SK-N-DZ (cell line): ENCODE data around the gene JAGN1. TPM values are rescaled to one million over a fixed set of nuclear protein-coding genes. Genes with fewer than 3 reads are reported as not detected.
"Not testable (repeated sequence)": the region's sequence is repeated elsewhere in the genome, so short reads cannot be mapped to it uniquely, and the experiment has no call there.

Source experiments
- DNase-seq: peaks from one replicate; pipeline ENCODE4 v3.0.0-alpha.2; 2015; ENCODE audit warnings: low spot score
- polyA plus RNA-seq, 2 experiments: library from polyadenylated mRNA; depleted of rRNA; stranded (reverse); fragments of >200 nt; gene quantifications; 2 replicates each; pipeline ENCODE4 v1.2.3, GENCODE V29; 2014

Gene JAGN1
- polyA plus RNA-seq (2014; cell fraction: cytosol; rRNA removed): 59.7 and 80.2 TPM in 2 replicates
- polyA plus RNA-seq (2014; cell fraction: nucleus; rRNA removed): 38.4 and 52.8 TPM in 2 replicates

GRCh38 chr3:9890249-9891071 lies at the start of gene JAGN1:
JAGN1 (plus strand) TSS chr3:9890610; CDS start chr3:9890723, 113 bp downstream.
- DNase-seq: peak; percentile 91

DNA sequence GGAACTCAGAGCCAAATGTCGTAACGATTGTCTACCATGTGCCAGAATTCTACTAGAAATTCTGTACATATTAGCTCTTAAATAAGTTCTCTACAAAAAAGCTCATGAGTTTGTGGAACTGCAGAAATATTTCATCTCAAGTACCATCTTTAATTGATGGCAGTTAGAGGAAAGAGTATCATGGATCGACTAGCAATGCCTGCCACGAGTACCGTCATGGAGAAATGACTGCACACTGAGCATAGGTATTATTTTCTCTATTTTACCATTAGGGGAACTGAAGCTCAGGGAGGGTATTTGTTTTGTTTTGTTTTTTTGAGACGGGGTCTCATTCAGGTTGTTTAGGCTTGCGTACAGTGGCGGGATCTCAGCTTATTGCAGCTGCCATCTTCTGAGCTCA lies 49.4 kb upstream of the JAGN1 start:
- DNase-seq: no peak

GRCh38 chr3:9843715-9844438 lies 46.5 kb upstream of the JAGN1 start, which contains the start of gene RPUSD3:
RPUSD3 (minus strand) TSS chr3:9844008; CDS start chr3:9843990, 18 bp downstream.
- DNase-seq: peak; percentile 96

DNA sequence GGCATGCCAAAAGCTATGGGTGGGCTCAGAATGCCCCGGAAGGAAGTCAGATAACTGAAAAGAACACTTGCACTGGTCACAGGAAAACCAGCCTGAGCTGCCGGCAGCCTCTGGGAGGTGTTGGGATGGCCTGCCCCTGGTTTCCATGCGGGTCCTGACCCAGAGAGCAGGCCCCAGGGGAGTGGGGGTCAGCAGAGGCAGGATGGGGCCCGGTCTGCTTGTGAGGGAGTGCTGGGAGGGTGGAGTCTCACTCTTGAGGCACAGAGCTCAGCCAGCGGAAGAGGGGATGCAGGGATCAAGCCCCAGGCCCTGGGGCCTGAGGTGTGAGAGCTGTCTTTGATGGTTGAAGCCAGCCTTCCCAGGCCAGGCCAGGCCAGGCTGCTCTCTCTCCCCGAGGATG lies 44.2 kb upstream of the JAGN1 start:
- no peak for DNase-seq

DNA sequence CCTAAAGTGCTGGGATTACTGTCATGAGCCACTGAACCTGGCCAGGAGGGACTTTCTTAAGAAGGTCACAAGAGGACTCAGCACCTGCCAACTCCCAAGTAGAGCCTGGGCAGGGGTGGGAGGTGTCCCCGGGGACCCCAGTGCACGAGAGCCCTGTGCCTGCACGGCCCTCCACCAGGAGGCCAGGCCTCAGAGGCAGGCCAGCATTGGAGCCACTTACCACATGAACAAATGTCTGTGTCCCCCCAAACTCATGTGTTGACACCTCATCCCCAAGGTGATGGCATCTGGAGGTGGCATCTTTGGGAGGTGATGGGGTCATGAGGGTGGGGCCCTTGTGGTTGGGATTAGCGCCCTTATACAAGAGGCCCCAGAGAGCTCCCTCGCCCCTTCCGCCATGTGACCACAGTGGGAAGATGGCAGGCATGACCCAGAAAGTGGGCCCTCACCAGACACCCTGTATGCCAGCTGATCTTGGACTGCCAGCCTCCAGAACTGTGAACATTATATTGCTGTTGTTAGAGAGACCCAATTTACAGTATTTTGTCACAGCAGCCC lies 43.4 kb upstream of the JAGN1 start:
- no peak for DNase-seq

DNA sequence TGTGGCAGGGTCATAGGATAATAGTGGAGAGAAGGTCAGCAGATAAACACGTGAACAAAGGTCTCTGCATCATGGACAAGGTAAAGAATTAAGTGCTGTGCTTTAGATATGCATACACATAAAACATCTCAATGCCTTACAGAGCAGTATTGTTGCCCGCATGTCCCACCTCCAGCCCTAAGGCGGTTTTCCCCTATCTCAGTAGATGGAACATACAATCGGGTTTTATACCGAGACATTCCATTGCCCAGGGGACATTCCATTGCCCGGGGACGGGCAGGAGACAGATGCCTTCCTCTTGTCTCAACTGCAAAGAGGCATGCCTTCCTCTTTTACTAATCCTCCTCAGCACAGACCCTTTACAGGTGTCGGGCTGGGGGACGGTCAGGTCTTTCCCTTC lies 42.5 kb upstream of the JAGN1 start:
- DNase-seq: not testable (repeated sequence)

DNA sequence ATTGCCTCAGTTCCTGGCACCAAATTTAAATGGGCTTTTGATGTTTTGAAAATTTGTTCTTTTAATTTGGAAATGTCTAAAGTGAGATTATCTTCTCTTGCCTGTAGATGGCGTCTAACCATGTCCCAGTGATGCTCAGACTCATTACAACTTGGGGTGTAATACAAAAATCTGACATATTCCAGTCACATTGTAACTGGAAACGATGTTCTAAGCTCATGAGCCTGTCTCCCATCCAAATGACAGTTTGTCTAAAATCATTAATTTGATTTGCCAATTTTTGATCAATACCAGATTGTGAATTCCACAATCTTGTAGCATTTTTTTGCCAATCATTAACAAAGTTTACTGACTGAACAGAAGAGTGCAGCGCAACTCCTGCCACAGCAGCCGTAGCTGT lies 41.5 kb upstream of the JAGN1 start:
- peak; percentile 49 for DNase-seq

DNA sequence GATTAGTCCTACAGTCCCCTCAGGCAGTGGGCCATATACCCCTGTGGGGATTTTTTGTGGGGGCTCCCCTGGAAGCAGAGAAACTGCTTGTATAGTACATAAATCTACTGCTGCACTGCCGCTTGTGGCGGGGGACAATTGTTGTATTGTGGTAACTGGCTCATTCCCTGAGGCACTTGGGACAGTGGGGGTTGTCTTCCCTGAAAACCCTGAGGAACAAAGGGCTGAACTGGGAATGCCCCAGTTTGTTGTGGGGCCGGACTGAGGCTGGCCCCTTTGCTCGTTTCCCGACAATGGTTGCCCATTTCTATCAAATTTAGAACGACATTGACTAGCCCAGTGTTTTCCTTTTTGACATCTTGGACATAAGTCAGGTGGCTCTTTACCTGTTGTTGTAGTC lies 39.0 kb upstream of the JAGN1 start:
- DNase-seq: not testable (repeated sequence)

GRCh38 chr3:9851926-9852325 lies 38.5 kb upstream of the JAGN1 start:
- DNase-seq: not testable (repeated sequence)

DNA sequence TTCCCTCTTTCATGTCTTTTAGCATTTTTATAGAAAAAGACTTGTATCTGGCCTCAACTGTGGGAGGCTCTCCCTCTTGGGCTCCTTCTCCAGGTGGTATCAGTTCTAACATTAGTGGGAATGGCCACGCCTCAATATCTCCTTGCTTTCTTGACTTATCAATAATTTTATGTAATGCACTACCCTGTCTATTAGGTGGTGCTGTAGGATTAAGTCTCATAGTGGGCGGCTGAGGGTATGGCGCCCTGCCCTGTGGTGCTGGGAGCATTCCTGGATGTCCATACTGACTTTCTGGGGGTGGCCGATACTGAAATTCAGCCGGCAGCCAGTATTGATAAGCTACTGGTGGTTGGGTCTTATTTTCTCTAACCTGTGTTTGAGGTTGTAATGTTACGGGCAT lies 37.9 kb upstream of the JAGN1 start:
- DNase-seq: no peak

DNA sequence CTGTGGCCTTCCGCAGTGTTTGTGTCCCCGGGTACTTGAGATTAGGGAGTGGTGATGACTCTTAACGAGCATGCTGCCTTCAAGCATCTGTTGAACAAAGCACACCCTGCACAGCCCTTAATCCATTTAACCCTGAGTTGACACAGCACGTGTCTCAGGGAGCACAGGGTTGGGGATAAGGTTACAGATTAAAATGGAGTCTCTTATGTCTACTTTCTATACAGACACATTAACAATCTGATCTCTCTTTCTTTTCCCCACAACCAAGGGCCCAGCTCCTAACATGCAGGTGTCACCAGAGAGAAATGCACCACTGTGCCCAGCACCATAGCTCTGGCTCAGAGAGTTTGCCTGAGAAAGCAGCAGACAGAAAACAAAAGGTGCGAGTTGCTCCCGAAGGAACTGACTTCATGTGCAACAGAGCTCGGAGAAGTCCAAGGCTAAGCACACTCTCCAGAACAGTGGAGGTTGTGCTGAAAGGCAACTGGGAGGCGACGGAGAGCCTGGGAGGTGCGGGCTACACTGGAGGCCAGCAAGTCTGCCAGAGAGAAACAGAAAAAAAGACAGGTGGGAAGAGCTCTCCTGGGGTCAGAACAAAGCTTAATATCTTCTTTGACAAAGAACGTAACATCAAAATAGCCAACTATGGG lies 36.0 kb upstream of the JAGN1 start:
- DNase-seq: peak; percentile 68

- no peak for DNase-seq
These were observed 34.8 kb upstream of the JAGN1 start for GRCh38 chr3:9855594-9855993.

GRCh38 chr3:9859530-9860025 lies 30.8 kb upstream of the JAGN1 start:
- no peak for DNase-seq

- no peak for DNase-seq
These were observed 29.2 kb upstream of the JAGN1 start for GRCh38 chr3:9861201-9861600.

- DNase-seq: no peak
These were observed 28.7 kb upstream of the JAGN1 start for GRCh38 chr3:9861626-9862130.

DNA sequence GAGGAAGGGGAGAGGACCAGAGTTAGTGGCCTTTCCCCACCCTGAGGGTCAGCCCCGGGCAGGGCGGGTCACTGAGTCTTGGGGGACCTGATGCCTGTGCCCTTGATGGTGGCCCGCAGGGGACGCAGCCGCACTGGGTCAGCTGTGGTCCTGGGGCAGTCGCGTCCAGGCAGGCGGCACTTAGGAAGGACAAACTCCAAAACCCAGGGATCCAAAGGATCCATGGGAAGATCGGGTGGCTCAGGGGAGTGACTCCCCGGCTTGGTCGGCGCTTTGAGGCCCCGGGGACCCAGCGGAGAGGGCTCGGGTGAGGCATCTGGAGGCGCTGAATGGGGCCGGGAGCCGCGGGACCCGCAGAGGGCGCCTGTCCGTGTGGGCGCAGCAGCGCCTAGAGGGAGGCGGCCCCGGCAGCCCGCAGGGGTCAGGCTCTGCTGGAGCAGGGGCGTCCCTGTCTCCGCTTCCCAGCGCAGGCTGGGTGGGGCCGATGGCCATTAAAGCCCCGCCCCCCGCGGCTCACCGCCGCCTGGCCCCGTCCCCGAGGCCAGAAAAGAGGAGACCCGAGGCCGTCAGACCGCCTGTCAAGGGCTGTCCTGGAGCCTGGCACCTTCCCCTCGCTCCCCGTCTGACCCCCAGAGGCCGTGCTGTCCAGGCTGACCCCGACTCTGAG lies 27.9 kb upstream of the JAGN1 start:
- peak; percentile 69 for DNase-seq

DNA sequence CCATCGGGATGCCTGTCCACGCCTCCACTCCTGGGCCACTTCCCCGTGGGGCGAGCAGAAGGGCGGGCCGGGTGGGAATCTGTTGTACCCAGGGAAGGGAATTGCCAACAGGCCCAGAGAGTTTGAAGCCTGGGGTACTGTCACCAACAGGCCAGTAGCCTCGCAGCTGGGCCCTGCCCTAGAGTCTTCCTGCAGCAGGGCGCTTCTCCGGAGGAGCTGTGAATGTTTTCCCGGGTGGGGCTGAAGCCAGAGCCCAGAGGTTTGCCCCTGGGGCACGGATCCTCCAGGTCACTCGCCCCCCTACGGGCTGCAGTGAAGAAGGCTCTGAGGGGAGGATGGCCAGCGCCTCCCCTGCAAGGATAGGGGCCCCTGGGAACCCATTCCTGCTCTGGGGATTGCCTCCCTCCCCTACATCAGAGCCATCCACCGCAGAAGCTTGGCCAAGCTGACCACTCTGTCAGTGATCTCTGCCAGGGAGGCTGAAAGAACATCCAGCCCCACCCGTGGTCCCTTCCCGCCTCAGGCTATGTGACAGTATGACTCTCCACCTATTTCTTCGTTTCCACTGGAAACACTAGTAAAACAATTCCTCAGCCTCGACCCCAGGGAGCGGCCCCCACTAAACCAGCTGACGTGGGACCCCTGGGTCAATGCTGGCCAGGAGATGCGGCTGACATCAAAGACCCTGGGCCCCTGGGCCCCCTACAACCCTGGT lies 27.2 kb upstream of the JAGN1 start:
- no peak for DNase-seq

GRCh38 chr3:9864200-9864927 lies 26.0 kb upstream of the JAGN1 start:
- peak; percentile 58 for DNase-seq

GRCh38 chr3:9865125-9865637 lies 25.2 kb upstream of the JAGN1 start:
- not testable (repeated sequence) for DNase-seq
